MM.1S (cell line): ENCODE data around the gene MAML3.

Experiments
- EZH2 ChIP-seq: fragments of 300-600 bp; sonication (generic); optimal IDR thresholded peaks from 2 replicates; pipeline ENCODE3; 2017; ENCODE audit warnings: low read depth, mild to moderate bottlenecking, antibody characterized with exemption, low read length, mixed read lengths
- EZH2phosphoT487 ChIP-seq: fragments of 300-600 bp; sonication (generic); IDR thresholded peaks from 2 replicates; pipeline ENCODE4 v1.6.1; 2018; ENCODE audit warnings: antibody characterized with exemption, low read length
- TF ChIP-seq, protein P1 (sequence below): fragments of 300-600 bp; sonication (generic); IDR thresholded peaks from 2 replicates; pipeline ENCODE4 v1.5.1; 2016; ENCODE audit warnings: antibody characterized with exemption, low read length, mixed read lengths

DNA sequence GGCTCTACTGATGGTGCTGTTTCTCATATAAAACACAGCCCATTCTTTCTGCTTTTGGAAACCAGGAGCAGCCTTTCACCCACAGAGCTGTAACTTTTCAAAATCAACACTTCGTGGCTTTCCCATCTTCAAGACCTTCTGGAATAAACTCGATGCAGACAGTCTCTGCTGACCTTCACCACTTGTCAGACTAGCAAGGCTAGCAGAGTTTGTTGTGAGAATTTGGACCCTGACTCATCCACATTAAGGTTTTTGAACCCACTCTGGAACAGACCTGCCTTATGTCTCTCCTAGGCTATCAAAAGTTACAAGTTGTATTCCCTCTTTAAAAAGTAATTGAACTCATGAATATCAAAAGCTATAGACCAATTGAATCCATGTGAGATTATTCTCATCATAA, 88.6 kb downstream of the MAML3 start:
- TF ChIP-seq, protein P1, sequence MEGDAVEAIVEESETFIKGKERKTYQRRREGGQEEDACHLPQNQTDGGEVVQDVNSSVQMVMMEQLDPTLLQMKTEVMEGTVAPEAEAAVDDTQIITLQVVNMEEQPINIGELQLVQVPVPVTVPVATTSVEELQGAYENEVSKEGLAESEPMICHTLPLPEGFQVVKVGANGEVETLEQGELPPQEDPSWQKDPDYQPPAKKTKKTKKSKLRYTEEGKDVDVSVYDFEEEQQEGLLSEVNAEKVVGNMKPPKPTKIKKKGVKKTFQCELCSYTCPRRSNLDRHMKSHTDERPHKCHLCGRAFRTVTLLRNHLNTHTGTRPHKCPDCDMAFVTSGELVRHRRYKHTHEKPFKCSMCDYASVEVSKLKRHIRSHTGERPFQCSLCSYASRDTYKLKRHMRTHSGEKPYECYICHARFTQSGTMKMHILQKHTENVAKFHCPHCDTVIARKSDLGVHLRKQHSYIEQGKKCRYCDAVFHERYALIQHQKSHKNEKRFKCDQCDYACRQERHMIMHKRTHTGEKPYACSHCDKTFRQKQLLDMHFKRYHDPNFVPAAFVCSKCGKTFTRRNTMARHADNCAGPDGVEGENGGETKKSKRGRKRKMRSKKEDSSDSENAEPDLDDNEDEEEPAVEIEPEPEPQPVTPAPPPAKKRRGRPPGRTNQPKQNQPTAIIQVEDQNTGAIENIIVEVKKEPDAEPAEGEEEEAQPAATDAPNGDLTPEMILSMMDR = no peak
- TF ChIP-seq EZH2 = no peak
- TF ChIP-seq EZH2phosphoT487 = no peak
